Measurements from ENCODE around the gene FOLH1.
A peak's percentile ranks its signal among the peaks of the same experiment; 100 is the strongest.
"Not testable (repeated sequence)": the region's sequence is repeated elsewhere in the genome, so short reads cannot be mapped to it uniquely, and the experiment has no call there.

Gene FOLH1

GRCh38 chr11:49175378-49175777 is 33.0 kb downstream of the FOLH1 start:
- not testable (repeated sequence) for DNase-seq

GRCh38 chr11:49174691-49175366 is 33.6 kb downstream of the FOLH1 start:
- DNase-seq = not testable (repeated sequence)

GRCh38 chr11:49171613-49172012 is 36.8 kb downstream of the FOLH1 start:
- not testable (repeated sequence) for DNase-seq

GRCh38 chr11:49169579-49169978 is 38.8 kb downstream of the FOLH1 start:
- DNase-seq = peak in 1 of 2 experiments; percentile 0

GRCh38 chr11:49168992-49169391 is 39.4 kb downstream of the FOLH1 start:
- not testable (repeated sequence) for DNase-seq

GRCh38 chr11:49151211-49151610 is 57.2 kb downstream of the FOLH1 start:
- no peak for DNase-seq

GRCh38 chr11:49102356-49102755 is 106.0 kb downstream of the FOLH1 start:
- DNase-seq = not testable (repeated sequence)
